Mucosa of rectum (tissue), 2 donors: ENCODE measurements around the gene PIP5K1C.

Experiments
- H3K27ac ChIP-seq, 2 donors: one replicate each; pipeline ENCODE4 v1.7.0; 2013; ENCODE audit warnings: inconsistent platforms in 2 of 2, low read depth in 2 of 2, low read length in 2 of 2
- H3K27me3 ChIP-seq, 2 donors: one replicate each; pipeline ENCODE4 v1.7.0; 2013; ENCODE audit warnings: low read length in 2 of 2; ENCODE audit not compliant: control insufficient read depth in 2 of 2, insufficient read depth in 2 of 2
- H3K36me3 ChIP-seq, 2 donors: one replicate each; pipeline ENCODE4 v1.7.0; 2013; ENCODE audit warnings: low read length in 2 of 2; ENCODE audit not compliant: control insufficient read depth in 2 of 2, insufficient read depth in 2 of 2
- H3K4me1 ChIP-seq, 2 donors: one replicate each; pipeline ENCODE4 v1.7.0; 2013; ENCODE audit warnings: low read length in 2 of 2, mild to moderate bottlenecking in 1 of 2; ENCODE audit not compliant: control insufficient read depth in 2 of 2, insufficient read depth in 2 of 2
- H3K4me3 ChIP-seq, 2 donors: one replicate each; pipeline ENCODE4 v1.7.0; 2013; ENCODE audit warnings: low read length in 2 of 2
- H3K9ac ChIP-seq, 2 donors: one replicate each; pipeline ENCODE4 v1.7.0; 2013; ENCODE audit warnings: low read length in 2 of 2, low read depth in 1 of 2, mild to moderate bottlenecking in 1 of 2
- H3K9me3 ChIP-seq, 2 donors: one replicate each; pipeline ENCODE4 v1.7.0; 2013; ENCODE audit warnings: low read length in 2 of 2; ENCODE audit not compliant: control insufficient read depth in 2 of 2
- donor health status: healthy.
- donor health status: Normal muscosa, but diverticular disease.

PIP5K1C gene

GRCh38 chr19:3605361-3605760 lies 94.9 kb downstream of the PIP5K1C start:
- no peaks in the 10 kb centered on the region for H3K9me3 ChIP-seq
- H3K4me3 ChIP-seq = peak overlapping the region in 1 of 2 donors; percentile 64
- no peak overlapping the region for H3K9ac ChIP-seq
- peaks cover 0 to 5% of the 10 kb centered on the region in 2 donors for H3K27me3 ChIP-seq
- H3K4me1 ChIP-seq = peaks cover 3 to 7% of the 10 kb centered on the region in 2 donors
- no peaks in the 10 kb centered on the region for H3K36me3 ChIP-seq
- peak overlapping the region in 1 of 2 donors; percentile 38 for H3K27ac ChIP-seq

DNA sequence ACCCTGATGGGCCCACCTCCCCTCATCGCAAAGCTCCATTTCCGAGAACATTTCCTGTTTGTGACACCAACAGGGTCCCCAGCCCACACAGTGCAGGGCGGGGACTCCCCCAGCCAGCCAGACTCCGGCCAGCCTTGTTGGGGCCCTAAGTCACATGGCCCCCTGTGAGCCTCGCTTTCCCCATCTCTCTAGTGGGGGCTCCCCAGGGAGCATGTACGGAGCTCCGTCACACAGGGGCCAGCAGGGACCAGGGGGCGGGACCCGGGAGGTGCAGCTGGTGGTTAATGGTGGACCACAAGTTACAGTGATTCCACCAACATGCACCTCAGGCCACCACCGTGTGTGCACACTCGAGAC lies 95.3 kb downstream of the PIP5K1C start:
- H3K9me3 ChIP-seq = no peaks in the 10 kb centered on the region
- H3K4me1 ChIP-seq = peaks cover 3 to 7% of the 10 kb centered on the region in 2 donors
- no peak overlapping the region for H3K27ac ChIP-seq
- H3K36me3 ChIP-seq = no peaks in the 10 kb centered on the region
- H3K9ac ChIP-seq = no peak overlapping the region
- peaks cover 0 to 5% of the 10 kb centered on the region in 2 donors for H3K27me3 ChIP-seq
- H3K4me3 ChIP-seq = peak overlapping the region in 1 of 2 donors; percentile 53

GRCh38 chr19:3604227-3604986 lies 95.9 kb downstream of the PIP5K1C start:
- Histone ChIP-seq H3K9ac (no peak overlapping the region), H3K4me3 (no peak overlapping the region), H3K36me3 (no peaks in the 10 kb centered on the region), H3K27me3 (peaks cover 0 to 5% of the 10 kb centered on the region in 2 donors), H3K27ac (no peak overlapping the region), H3K9me3 (no peaks in the 10 kb centered on the region), H3K4me1 (peaks cover 3 to 7% of the 10 kb centered on the region in 2 donors)

DNA sequence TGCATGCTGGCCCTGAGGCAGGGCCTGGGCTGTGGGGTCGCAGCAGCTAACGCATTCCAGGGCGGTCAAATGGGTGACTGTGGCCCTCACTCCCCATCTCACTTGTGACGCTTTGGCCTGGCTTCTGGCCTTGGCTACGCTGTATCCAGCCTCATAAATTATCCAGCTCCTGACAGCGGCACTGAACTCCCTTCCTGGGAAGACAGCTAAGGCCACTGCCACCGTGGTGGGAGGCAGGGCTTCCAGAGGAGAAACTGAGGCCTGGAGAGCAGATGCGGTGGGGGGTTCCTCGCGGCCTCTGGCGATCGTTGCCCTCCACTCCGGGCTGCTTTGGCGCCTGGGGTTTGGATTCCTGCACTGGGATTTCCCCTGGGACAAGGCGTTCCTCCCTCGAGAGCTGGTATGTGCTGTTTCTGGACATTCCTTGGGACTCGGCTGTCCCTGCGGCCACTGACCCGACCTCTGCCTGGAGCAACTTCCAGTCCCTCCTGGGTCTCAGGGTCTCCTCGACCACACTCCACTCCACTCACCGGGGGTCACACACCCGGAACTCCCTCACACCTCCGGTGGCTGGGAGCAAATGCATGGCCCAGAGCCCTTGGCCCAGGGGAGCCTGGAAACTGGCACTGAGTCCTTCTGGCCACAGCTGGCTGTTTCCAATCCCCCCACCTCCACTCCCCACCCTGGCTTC lies 97.0 kb downstream of the PIP5K1C start:
- no peak overlapping the region for H3K9ac ChIP-seq
- no peaks in the 10 kb centered on the region for H3K36me3 ChIP-seq
- H3K9me3 ChIP-seq = no peaks in the 10 kb centered on the region
- H3K4me3 ChIP-seq = no peak overlapping the region
- peak overlapping the region in 1 of 2 donors; percentile 37 for H3K27ac ChIP-seq
- H3K4me1 ChIP-seq = peaks cover 3 to 7% of the 10 kb centered on the region in 2 donors
- H3K27me3 ChIP-seq = peaks cover 0 to 5% of the 10 kb centered on the region in 2 donors

GRCh38 chr19:3601021-3601420 lies 99.2 kb downstream of the PIP5K1C start:
- no peak overlapping the region for H3K4me3 ChIP-seq
- H3K9me3 ChIP-seq = no peaks in the 10 kb centered on the region
- no peak overlapping the region for H3K27ac ChIP-seq
- no peaks in the 10 kb centered on the region for H3K36me3 ChIP-seq
- H3K9ac ChIP-seq = no peak overlapping the region
- H3K4me1 ChIP-seq = peaks cover 2 to 4% of the 10 kb centered on the region in 2 donors
- H3K27me3 ChIP-seq = peaks cover 0 to 6% of the 10 kb centered on the region in 2 donors

DNA sequence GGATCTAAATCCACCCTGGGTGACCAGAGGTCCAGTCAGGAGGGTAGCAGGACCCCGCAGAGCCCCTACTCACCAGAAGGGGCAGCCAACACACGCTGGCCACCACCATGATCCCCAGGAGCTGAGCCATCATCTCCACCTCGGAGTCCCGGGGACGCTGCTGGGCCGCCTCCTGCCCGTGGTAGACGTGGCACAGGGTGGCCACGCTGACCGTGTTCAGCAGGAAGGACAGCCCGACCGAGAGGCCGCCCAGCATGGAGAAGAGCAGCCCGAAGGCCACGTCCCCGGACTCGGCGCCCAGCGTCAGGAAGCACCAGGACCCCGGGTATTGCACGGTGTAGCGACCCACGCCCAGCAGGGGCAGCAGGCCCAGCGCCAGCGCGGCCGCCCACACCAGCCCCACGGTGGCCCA lies 100.5 kb downstream of the PIP5K1C start:
- Histone ChIP-seq H3K27me3 (peaks cover 0 to 2% of the 10 kb centered on the region in 2 donors), H3K4me1 (no peaks in the 10 kb centered on the region), H3K9me3 (no peaks in the 10 kb centered on the region), H3K27ac (no peak overlapping the region), H3K36me3 (no peaks in the 10 kb centered on the region), H3K4me3 (no peak overlapping the region), H3K9ac (no peak overlapping the region)

- Histone ChIP-seq H3K27ac (no peak overlapping the region), H3K9me3 (no peaks in the 10 kb centered on the region), H3K9ac (no peak overlapping the region), H3K36me3 (no peaks in the 10 kb centered on the region), H3K27me3 (peaks cover 0 to 2% of the 10 kb centered on the region in 2 donors), H3K4me1 (no peaks in the 10 kb centered on the region), H3K4me3 (no peak overlapping the region)
Observed at GRCh38 chr19:3595521-3596061, 104.7 kb downstream of the PIP5K1C start.

- no peak overlapping the region for H3K4me3 ChIP-seq
- no peaks in the 10 kb centered on the region for H3K4me1 ChIP-seq
- H3K9ac ChIP-seq = no peak overlapping the region
- H3K36me3 ChIP-seq = no peaks in the 10 kb centered on the region
- H3K27me3 ChIP-seq = peaks cover 0 to 2% of the 10 kb centered on the region in 2 donors
- H3K9me3 ChIP-seq = no peaks in the 10 kb centered on the region
- no peak overlapping the region for H3K27ac ChIP-seq
Observed at GRCh38 chr19:3593156-3593555, 107.1 kb downstream of the PIP5K1C start.

GRCh38 chr19:3591876-3592613 lies 108.2 kb downstream of the PIP5K1C start:
- Histone ChIP-seq H3K4me3 (no peak overlapping the region), H3K4me1 (no peaks in the 10 kb centered on the region), H3K36me3 (no peaks in the 10 kb centered on the region), H3K27me3 (no peaks in the 10 kb centered on the region), H3K27ac (no peak overlapping the region), H3K9ac (no peak overlapping the region), H3K9me3 (no peaks in the 10 kb centered on the region)
